NCI-H226 (cell line): Measurements from ENCODE around the gene SEC14L2.

Source experiments
- DNase-seq: peaks from one replicate; pipeline ENCODE4 v3.0.0-alpha.2; 2015

SEC14L2 gene

GRCh38 chr22:30430933-30431332, 34.1 kb downstream of the SEC14L2 start:
- no peak for DNase-seq

DNA sequence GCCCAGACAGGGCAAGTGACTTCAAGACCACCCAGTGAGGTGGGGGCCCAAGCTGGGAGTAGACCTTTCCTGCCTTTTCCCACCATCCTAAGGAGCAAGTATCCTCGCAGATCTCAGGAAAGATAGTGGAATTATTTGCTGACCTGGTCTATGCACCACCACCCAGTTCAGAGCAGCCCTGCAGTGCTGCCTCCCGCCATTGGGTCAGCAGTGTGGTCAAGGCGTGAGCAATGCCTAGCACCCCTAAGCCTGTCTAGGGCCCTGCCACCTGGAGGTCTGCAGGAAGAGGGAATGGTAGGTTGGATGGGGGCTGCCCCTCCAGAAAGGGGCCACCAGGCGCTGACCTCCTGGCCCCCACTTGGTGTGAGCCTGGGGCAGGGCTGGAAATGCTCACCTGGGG, 35.3 kb downstream of the SEC14L2 start:
- DNase-seq = no peak

- DNase-seq = no peak
Observed at GRCh38 chr22:30432520-30432919, 35.7 kb downstream of the SEC14L2 start.

- DNase-seq = no peak
Observed at GRCh38 chr22:30433227-30433626, 36.4 kb downstream of the SEC14L2 start.

GRCh38 chr22:30433773-30434172, 37.0 kb downstream of the SEC14L2 start:
- no peak for DNase-seq

DNA sequence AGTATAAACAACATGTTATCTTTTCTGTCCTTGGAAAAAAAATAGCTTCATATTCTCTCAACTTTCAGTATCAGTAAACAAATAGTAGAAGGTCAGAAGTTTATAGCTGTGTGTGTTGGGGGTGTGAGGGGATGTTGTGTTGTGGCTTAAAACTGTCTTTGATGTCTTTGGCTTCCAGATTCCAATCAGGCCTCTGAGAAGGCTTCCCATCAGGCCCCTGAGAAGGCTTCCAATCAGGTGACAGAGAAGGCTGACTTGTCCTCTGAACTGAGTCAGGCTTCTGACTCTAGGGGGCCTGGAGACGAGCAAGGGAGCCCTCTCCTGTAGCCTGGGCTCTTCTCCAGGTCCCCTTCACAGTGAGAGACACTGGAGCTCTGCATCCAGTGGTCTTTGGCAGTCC, 38.0 kb downstream of the SEC14L2 start:
- DNase-seq = no peak

DNA sequence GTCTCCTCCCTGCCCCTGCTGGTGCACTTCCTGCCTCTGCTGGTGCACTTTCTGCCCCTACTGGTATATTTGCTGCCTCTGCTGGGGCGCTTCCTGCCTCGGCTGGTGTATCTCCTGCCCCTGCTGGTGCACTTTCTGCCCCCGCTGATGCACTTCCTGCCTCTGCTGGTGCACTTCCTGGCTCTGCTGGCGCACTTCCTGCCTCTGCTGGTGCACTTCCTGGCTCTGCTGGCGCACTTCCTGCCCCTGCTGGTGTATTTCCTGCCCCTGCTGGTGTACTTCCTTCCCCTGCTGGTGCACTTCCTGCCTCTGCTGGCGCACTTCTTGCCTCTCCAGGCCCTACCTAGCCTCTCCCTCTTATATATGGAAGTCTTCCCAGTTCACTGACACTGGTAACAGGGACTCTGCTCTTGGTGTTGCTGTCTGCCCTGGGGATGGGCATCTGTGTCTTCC, 38.9 kb downstream of the SEC14L2 start:
- DNase-seq = no peak

DNA sequence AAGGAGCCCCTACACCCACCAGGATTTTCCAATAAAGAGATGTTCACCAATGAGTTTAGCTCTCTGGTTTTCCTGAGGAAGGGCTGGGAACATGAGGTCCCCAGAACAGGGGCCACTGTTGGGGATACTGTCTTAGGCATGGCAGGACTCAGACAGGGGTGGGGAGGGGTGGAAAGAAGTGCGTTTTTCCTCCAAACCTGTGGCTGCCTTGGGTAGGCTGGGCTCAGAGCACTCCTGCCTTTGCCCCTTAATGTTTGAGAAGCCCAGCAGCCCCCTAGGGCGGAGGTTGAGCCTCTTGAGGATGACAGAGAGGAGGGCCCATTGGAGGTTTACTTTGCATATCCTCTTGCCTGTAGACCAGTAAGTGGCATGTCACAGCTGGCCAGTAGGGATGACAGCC, 39.4 kb downstream of the SEC14L2 start:
- no peak for DNase-seq

GRCh38 chr22:30438559-30438958, 41.7 kb downstream of the SEC14L2 start:
- no peak for DNase-seq

GRCh38 chr22:30439226-30439625, 42.4 kb downstream of the SEC14L2 start:
- DNase-seq = no peak

DNA sequence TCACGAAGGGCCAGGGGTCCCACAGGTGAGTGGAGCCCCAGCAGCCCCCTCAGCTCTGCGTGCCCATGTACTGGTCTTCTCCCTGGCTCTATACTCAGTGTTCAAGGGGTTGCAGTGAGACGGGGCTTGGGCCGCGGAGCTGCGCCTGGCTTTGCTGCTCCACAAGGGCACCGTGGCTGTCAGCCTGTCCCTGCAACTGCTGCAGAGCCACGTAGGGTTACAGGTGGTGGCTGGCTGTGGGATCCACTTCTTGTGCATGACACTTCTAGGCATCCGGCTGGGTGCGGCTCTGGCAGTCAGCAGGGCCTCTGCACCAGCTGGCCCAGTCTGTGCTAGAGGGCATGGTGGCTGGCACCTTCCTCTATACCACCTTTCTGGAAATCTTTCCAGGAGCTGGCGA, 43.0 kb downstream of the SEC14L2 start:
- no peak for DNase-seq

DNA sequence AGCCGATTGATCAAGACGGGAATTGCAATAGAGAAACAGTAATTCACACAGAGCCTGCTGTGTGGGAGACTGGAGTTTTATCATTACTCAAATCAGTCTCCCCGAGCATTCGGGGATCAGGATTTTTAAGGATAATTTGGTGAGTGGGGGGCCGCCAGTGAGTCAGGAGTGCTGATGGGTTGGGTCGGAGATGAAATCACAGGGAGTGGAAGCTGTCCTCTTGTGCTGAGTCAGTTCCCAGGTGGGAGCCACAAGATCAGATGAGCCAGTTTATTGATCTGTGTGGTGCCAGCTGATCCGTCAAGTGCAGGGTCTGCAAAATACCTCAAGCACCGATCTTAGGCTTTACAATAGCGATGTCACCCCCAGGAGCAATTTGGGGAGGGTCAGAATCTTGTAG, 44.3 kb downstream of the SEC14L2 start:
- no peak for DNase-seq

- peak; percentile 10 for DNase-seq
Observed at GRCh38 chr22:30444632-30445437, 48.0 kb downstream of the SEC14L2 start.

DNA sequence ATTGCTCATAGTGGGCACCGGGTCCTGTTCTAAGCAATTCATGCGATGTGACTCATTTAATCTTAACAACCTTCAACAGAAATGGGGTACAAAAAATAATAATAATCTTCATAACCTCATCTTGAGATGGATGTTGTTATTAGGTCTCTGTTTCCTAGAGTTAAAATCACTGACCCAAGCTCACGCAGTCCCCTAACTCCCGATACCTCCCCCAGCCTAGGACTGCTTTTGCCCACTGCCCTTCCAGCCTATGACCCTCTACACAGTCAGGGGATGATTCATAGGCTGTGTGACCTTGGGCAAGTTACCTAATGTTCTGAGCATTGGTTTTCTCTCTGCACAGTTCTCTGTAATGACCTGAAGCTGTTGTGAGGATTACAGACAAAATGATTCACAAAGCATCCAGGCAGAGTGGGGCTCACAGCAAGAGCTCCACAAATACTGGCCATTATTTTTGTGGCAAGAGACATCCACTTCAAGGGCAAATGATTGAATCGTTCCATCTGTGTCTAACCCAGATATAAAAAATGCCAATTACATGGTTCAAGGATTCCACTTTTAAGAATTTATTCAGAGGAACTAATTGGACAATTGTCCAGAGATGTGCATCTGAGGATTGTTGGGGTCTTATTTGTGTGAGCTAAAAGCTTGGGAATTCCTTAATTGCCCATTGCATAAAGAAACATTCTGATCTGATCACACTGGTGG, 48.8 kb downstream of the SEC14L2 start:
- DNase-seq = no peak

- no peak for DNase-seq
Observed at GRCh38 chr22:30447656-30448055, 50.8 kb downstream of the SEC14L2 start.

GRCh38 chr22:30451488-30451887, 54.7 kb downstream of the SEC14L2 start:
- peak; percentile 37 for DNase-seq

GRCh38 chr22:30452861-30453260, 56.0 kb downstream of the SEC14L2 start:
- DNase-seq = no peak

DNA sequence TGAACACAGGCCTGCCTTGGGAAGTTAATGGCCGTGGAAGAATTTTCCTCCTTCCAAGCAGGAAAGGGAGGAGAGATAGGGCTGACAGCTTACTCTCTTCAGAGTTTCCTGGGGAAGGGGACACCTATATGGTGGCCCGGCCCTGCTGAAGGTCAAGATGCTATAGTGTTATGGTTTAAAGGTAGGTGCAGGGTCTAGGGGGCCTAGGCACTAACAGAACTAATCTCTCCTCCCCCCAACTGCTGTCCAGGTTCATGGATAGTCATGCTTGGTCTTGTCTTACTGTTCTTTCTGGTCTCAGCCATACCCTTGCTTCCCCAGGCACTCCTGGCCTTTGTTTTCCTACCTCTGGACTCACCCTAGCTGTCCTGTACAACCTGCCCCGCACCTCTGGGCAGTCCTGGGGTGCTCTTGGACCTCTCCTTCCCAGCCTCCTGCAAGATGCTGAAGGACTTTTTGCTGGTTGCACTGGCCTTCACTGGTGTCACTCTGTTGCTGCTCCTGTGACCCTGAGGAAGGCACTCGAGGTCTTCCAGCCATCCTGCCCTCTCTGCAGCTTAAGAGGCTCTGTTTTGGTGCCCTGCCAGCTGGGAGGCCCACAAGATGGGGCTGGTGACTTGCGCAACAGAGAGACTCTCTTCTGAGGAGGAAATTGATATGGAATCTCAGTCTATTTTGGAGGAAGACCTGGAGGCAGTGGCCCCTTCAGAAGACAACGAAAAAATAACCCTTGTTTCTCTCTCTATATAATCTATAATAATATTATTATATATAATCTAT, 57.1 kb downstream of the SEC14L2 start:
- DNase-seq = no peak

GRCh38 chr22:30455075-30455840, 58.4 kb downstream of the SEC14L2 start:
- no peak for DNase-seq

DNA sequence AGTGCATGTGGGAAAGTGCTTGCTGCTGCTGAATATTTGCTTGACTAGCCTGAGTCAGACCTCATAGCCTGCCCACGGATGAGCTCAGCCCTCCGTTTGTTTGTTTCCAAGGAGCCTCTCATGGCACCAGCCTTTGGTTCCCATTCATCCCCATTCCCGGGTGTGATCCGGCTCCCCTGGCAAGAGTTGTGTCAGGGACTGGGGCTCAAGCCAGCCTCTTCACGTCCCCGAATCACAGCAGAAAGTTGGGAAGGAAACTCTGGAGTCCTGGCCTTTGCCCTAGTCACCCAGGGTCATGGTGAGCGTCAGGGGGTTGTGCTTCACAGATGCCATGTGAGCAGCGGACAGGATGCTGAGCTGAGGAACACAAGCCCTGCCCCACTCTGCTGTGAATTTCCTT, 61.2 kb downstream of the SEC14L2 start:
- no peak for DNase-seq

GRCh38 chr22:30459181-30460052, 62.6 kb downstream of the SEC14L2 start:
- DNase-seq = no peak

GRCh38 chr22:30460147-30460546, 63.3 kb downstream of the SEC14L2 start:
- no peak for DNase-seq
